T-cell (primary cell): ENCODE results near the gene ENOX1. TPM values are rescaled to one million over a fixed set of nuclear protein-coding genes. Genes with fewer than 3 reads are reported as not detected.

Experiments used
- ATAC-seq, 4 experiments: fragments of 200-7000 bp in 3 of 4; fragments of 150-1000 bp in 1 of 4; cut with Tn5 transposase; replicated peaks in 1 of 4; 1 replicate in 3 of 4; 2 replicates in 1 of 4; pipeline ENCODE4 v1.10.0; 2021; ENCODE audit warnings: moderate library complexity in 3 of 4, mild to moderate bottlenecking in 2 of 4, moderate number of reproducible peaks in 1 of 4
- CTCF ChIA-PET, 2 donors: fragments of 300-600 bp; sonication (Branson Sonifier 250); formaldehyde crosslinking; loops; one replicate each; lab custom pipeline; 2022; ENCODE audit warnings: antibody characterized with exemption in 2 of 2; lab: Charles Lee
- POLR2A ChIA-PET, 2 donors: fragments of 300-600 bp; sonication (Branson Sonifier 250); formaldehyde crosslinking; loops; one replicate each; lab custom pipeline; 2022; ENCODE audit warnings: antibody characterized with exemption in 2 of 2; lab: Charles Lee
- DNase-seq, 35 experiments: peaks; one replicate each; pipeline versions ENCODE4 v3.0.0 to v3.0.0-alpha.2; 2013 to 2023
- H3K27ac ChIP-seq: one replicate; pipeline ENCODE4 v1.5.1; 2013; ENCODE audit warnings: low read length
- H3K27me3 ChIP-seq, 2 experiments: replicated peaks in 1 of 2; 1 replicate in 1 of 2; 2 replicates in 1 of 2; pipeline versions ENCODE4 v1.6.1 to v1.7.0; 2013; ENCODE audit warnings: low read length in 1 of 2, mixed read lengths in 1 of 2; ENCODE audit not compliant: control insufficient read depth in 2 of 2, insufficient read depth in 2 of 2; ENCODE audit errors: extremely low read depth in 1 of 2
- H3K36me3 ChIP-seq, 2 donors: 1 replicate in 1 of 2; 2 replicates in 1 of 2; pipeline versions ENCODE4 v1.6.1 to v1.7.0; 2013; ENCODE audit warnings: low read length in 1 of 2; ENCODE audit not compliant: control insufficient read depth in 2 of 2, insufficient read depth in 1 of 2; ENCODE audit errors: extremely low read depth in 1 of 2
- H3K4me1 ChIP-seq, 2 experiments: 1 replicate in 1 of 2; 2 replicates in 1 of 2; pipeline versions ENCODE4 v1.6.1 to v1.7.0; 2013; ENCODE audit warnings: low read length in 2 of 2, mixed read lengths in 1 of 2; ENCODE audit not compliant: insufficient read depth in 2 of 2, control insufficient read depth in 1 of 2; ENCODE audit errors: extremely low read depth in 1 of 2
- H3K4me3 ChIP-seq, 2 donors: 1 replicate in 1 of 2; 2 replicates in 1 of 2; pipeline versions ENCODE4 v1.5.1 to v1.7.0; 2013; ENCODE audit warnings: mild to moderate bottlenecking in 2 of 2, low read length in 1 of 2, moderate library complexity in 1 of 2; ENCODE audit not compliant: control insufficient read depth in 1 of 2; ENCODE audit errors: extremely low read depth in 1 of 2
- H3K9me3 ChIP-seq: 2 replicates; pipeline ENCODE4 v1.7.0; 2013
- H3K27ac Mint-ChIP-seq, 2 donors: one replicate each; pipeline ENCODE4 v1.8.0; 2020 to 2021; ENCODE audit warnings: mild to moderate bottlenecking in 2 of 2, mixed read lengths in 2 of 2
- H3K27me3 Mint-ChIP-seq, 2 donors: one replicate each; pipeline ENCODE4 v1.8.0; 2021 to 2022; ENCODE audit warnings: mixed read lengths in 2 of 2
- H3K36me3 Mint-ChIP-seq: one replicate; pipeline ENCODE4 v1.8.0; 2021; ENCODE audit warnings: mixed read lengths
- H3K4me1 Mint-ChIP-seq, 3 donors: one replicate each; pipeline ENCODE4 v1.8.0; 2020 to 2022; ENCODE audit warnings: mixed read lengths in 3 of 3, mild to moderate bottlenecking in 1 of 3
- H3K4me3 Mint-ChIP-seq, 3 donors: one replicate each; pipeline ENCODE4 v1.8.0; 2020 to 2022; ENCODE audit warnings: mild to moderate bottlenecking in 3 of 3, mixed read lengths in 3 of 3, moderate library complexity in 3 of 3
- H3K9me3 Mint-ChIP-seq, 3 donors: one replicate each; pipeline ENCODE4 v1.8.0; 2020 to 2022; ENCODE audit warnings: mixed read lengths in 3 of 3
- WGBS: methylation state at CpG from one replicate; pipeline ENCODE4 v1.1.5; 2013; ENCODE audit warnings: missing lambda C conversion rate; ENCODE audit not compliant: insufficient coverage; 5-methylcytosine and 5-hydroxymethylcytosine counted together
- total RNA-seq, 35 experiments: library from RNA in 6 of 35; stranded (reverse) in 6 of 35; fragments of 120-200 nt in 1 of 35; gene quantifications; one replicate each; pipeline versions ENCODE4 v1.2.1 to v1.2.4 and lab custom pipeline; 2013 to 2026

ENOX1 gene
- total RNA-seq, 5 donors from 2014 or later (not counting 1 experiment from before 2014, with no cell fraction given), result 0.10 TPM; not detected in 4

DNA sequence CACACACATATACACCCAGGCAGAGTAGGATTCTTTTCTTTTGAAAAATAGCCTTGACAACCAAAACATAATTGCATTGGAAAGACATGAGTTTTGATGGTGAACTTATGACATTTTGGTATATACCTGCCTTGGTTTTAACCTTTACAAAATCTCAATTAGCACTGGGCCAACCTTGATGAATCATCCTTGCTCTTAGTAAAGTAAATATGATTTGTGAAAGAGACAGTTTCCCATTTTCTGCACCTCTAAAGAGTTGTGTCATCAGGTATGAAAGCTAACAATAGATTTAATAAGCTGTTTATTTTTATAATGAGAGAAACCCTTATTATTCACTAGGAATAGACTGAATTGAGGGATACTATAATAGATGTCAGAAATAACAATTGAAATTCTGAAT lies 15.7 kb upstream of the ENOX1 start:
- Mint-ChIP-seq H3K36me3 (no peaks in the 10 kb centered on the region), H3K4me1 (peaks cover 0 to 3% (median 3%) of the 10 kb centered on the region in 3 donors), H3K4me3 (no peak overlapping the region), H3K27me3 (peaks cover 7 to 16% of the 10 kb centered on the region in 2 donors), H3K27ac (no peak overlapping the region), H3K9me3 (no peaks in the 10 kb centered on the region)
- Histone ChIP-seq H3K36me3 (no peaks in the 10 kb centered on the region), H3K27ac (no peak overlapping the region), H3K27me3 (peaks cover 0 to 2% of the 10 kb centered on the region in 2 experiments), H3K9me3 (no peaks in the 10 kb centered on the region), H3K4me1 (no peaks in the 10 kb centered on the region), H3K4me3 (no peak overlapping the region)
- POLR2A ChIA-PET, result no interaction called here
- ATAC-seq (no peak), DNase-seq (no peak)
- CTCF ChIA-PET, result interaction anchor here in 1 of 2 donors (0.6 to 1.4 kb wide), 3 partner anchors 11 to 1207 kb away, joined by 3 to 9 read pairs (median 5); no protein-coding TSS in a partner anchor

DNA sequence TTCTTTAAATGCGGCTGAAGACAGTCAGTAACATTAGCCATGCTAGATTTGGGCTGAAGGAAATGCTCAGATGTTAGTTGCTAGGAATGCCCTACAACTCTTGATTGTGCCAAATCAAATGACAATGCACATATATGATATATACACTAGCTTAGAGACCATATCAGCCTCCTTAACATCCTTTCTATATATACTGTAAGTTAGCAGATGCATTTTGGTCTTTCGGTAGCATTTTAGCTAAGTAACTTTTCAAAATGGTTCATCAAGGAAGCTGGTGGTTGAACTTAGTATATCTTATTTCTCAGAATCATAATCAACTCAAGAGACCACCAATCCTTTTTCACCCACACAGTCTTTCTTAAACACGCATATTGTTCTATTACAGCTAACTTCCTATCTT lies 14.1 kb upstream of the ENOX1 start:
- H3K9me3 ChIP-seq, result no peaks in the 10 kb centered on the region
- no peaks in the 10 kb centered on the region for H3K9me3 Mint-ChIP-seq
- H3K4me1 Mint-ChIP-seq, result peaks cover 0 to 3% (median 3%) of the 10 kb centered on the region in 3 donors
- H3K27ac Mint-ChIP-seq, result no peak overlapping the region
- no peak for DNase-seq
- H3K27me3 Mint-ChIP-seq, result peaks cover 4 to 13% of the 10 kb centered on the region in 2 donors
- 100% methylated on average over 1 of the region's 3 CpGs for WGBS
- no peaks in the 10 kb centered on the region for H3K36me3 ChIP-seq
- ChIA-PET CTCF (interaction anchor here (0.5 to 1.3 kb wide), 5 partner anchors 9 to 1204 kb away, joined by 3 to 4 read pairs (median 3); no protein-coding TSS in a partner anchor), POLR2A (interaction anchor here in 1 of 2 donors (0.6 kb wide), 1 partner anchor 155 kb away, joined by 7 read pairs; no protein-coding TSS in a partner anchor)
- H3K4me1 ChIP-seq, result no peaks in the 10 kb centered on the region
- ATAC-seq, result no peak
- no peak overlapping the region for H3K4me3 Mint-ChIP-seq
- H3K27me3 ChIP-seq, result peaks cover 0 to 2% of the 10 kb centered on the region in 2 experiments
- no peak overlapping the region for H3K4me3 ChIP-seq
- H3K27ac ChIP-seq, result no peak overlapping the region
- no peaks in the 10 kb centered on the region for H3K36me3 Mint-ChIP-seq

DNA sequence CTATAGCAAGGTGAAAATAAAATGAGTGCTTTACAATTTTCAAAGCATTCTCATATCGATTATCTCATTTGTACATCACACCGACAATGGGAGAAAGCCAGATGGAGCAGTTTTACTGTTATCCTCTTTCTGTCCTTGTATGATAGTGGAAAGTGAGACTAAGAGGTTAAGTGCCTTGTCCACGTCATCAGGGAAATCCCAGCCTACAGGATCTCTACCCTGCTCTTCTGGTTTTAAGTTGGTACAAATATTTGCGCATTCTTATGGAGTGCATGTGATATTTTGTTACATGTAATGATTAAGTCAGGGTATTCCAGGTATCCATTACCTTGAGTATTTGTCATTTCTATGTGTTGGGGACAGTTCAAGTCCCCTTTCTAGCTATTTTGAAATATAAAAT lies 12.4 kb upstream of the ENOX1 start:
- POLR2A ChIA-PET, result no interaction called here
- CTCF ChIA-PET, result no interaction called here
- Mint-ChIP-seq H3K36me3 (no peaks in the 10 kb centered on the region), H3K27ac (no peak overlapping the region), H3K27me3 (peaks cover 6 to 8% of the 10 kb centered on the region in 2 donors), H3K4me3 (no peak overlapping the region), H3K9me3 (no peaks in the 10 kb centered on the region), H3K4me1 (no peaks in the 10 kb centered on the region)
- H3K36me3 ChIP-seq, result no peaks in the 10 kb centered on the region
- H3K4me1 ChIP-seq, result no peaks in the 10 kb centered on the region
- ATAC-seq, result no peak
- peaks cover 0 to 2% of the 10 kb centered on the region in 2 experiments for H3K27me3 ChIP-seq
- WGBS, result no CpG with 5 or more reads among the region's 4 CpGs
- H3K27ac ChIP-seq, result no peak overlapping the region
- H3K4me3 ChIP-seq, result no peak overlapping the region
- H3K9me3 ChIP-seq, result no peaks in the 10 kb centered on the region
- DNase-seq, result no peak

DNA sequence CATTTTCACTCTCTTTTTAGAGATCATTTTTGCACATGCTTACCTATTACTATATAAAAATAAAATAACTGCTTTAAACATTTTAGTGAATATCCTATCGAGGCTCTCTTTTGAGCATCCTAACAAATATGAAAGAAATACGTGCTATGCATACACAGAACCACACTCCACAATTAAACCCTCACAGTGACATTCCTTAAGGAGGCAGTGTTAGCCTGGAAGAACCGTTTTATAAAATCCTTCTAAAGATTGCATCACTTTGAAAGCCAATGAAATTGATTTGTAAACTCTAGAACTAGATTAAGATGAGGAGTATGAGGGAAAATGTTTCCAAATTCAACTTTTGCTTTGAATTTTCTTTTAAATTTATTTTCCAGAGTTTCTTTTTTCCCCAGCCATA lies 11.1 kb upstream of the ENOX1 start:
- no peaks in the 10 kb centered on the region for H3K9me3 ChIP-seq
- no peak for DNase-seq
- ATAC-seq, result no peak
- H3K4me1 Mint-ChIP-seq, result no peaks in the 10 kb centered on the region
- ChIA-PET POLR2A (no interaction called here), CTCF (no interaction called here)
- peaks cover 7 to 9% of the 10 kb centered on the region in 2 donors for H3K27me3 Mint-ChIP-seq
- H3K4me1 ChIP-seq, result no peaks in the 10 kb centered on the region
- H3K27me3 ChIP-seq, result peaks cover 0 to 4% of the 10 kb centered on the region in 2 experiments
- no peak overlapping the region for H3K4me3 Mint-ChIP-seq
- no peak overlapping the region for H3K27ac Mint-ChIP-seq
- H3K27ac ChIP-seq, result no peak overlapping the region
- no peaks in the 10 kb centered on the region for H3K36me3 ChIP-seq
- no peaks in the 10 kb centered on the region for H3K9me3 Mint-ChIP-seq
- no peak overlapping the region for H3K4me3 ChIP-seq
- no peaks in the 10 kb centered on the region for H3K36me3 Mint-ChIP-seq
- 67% methylated on average over 1 of the region's 3 CpGs for WGBS

DNA sequence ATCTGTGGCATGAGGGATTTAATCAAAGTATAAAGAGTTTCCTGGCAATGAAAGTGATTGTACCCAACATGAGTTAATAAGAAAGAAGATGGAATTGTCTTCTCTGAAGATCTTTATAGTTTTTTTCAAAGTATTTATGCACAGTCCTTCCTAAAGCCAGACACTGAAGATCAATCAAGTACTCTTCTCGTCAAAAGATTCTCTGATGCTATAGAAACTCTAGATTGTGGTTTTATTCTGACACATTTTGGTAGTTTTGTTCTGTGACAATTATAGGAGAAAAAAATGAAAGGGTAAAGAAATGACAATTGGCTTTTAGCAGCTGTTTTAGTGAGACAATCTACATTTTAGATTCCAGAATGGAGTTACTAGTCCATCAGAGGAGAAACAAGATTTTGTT lies 10.4 kb upstream of the ENOX1 start:
- no peak overlapping the region for H3K27ac ChIP-seq
- no peak overlapping the region for H3K4me3 Mint-ChIP-seq
- ChIA-PET CTCF (no interaction called here), POLR2A (no interaction called here)
- no peaks in the 10 kb centered on the region for H3K9me3 Mint-ChIP-seq
- no peak overlapping the region for H3K4me3 ChIP-seq
- H3K36me3 ChIP-seq, result no peaks in the 10 kb centered on the region
- H3K27ac Mint-ChIP-seq, result no peak overlapping the region
- H3K4me1 Mint-ChIP-seq, result no peaks in the 10 kb centered on the region
- ATAC-seq, result no peak
- no CpG with 5 or more reads among the region's 1 CpG for WGBS
- H3K9me3 ChIP-seq, result no peaks in the 10 kb centered on the region
- H3K27me3 ChIP-seq, result peaks cover 0 to 4% of the 10 kb centered on the region in 2 experiments
- H3K4me1 ChIP-seq, result no peaks in the 10 kb centered on the region
- no peak for DNase-seq
- H3K27me3 Mint-ChIP-seq, result peaks cover 7 to 11% of the 10 kb centered on the region in 2 donors
- H3K36me3 Mint-ChIP-seq, result no peaks in the 10 kb centered on the region

DNA sequence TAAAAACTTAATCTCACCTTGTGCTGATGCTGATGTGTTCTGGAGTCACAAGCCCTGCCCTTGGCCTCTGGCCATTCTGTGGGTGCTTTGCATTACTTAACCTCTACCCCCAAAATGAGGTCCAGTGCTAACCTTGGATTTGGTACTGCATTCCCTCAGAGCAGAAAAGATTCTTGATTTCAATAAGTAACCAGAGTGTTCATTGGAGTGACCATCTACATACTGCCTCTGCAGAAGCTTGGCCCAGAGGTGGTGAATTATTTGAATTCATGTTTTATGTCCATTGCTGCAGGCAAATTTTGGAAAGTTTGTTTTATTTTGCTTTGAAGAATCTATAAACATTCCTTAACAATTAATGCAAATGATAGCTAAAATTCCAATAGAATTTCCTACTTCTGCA lies 7.6 kb upstream of the ENOX1 start:
- CTCF ChIA-PET, result no interaction called here
- ATAC-seq (no peak), DNase-seq (no peak)
- Mint-ChIP-seq H3K4me3 (no peak overlapping the region), H3K27me3 (peaks cover 11 to 17% of the 10 kb centered on the region in 2 donors), H3K9me3 (no peaks in the 10 kb centered on the region), H3K4me1 (no peaks in the 10 kb centered on the region), H3K36me3 (no peaks in the 10 kb centered on the region), H3K27ac (no peak overlapping the region)
- peaks cover 2 to 4% of the 10 kb centered on the region in 2 experiments for H3K27me3 ChIP-seq
- H3K4me1 ChIP-seq, result no peaks in the 10 kb centered on the region
- H3K9me3 ChIP-seq, result no peaks in the 10 kb centered on the region
- H3K36me3 ChIP-seq, result no peaks in the 10 kb centered on the region
- POLR2A ChIA-PET, result no interaction called here
- no peak overlapping the region for H3K27ac ChIP-seq
- no peak overlapping the region for H3K4me3 ChIP-seq
